SU-DHL-6 (cell line): ENCODE data around the gene CST3.

Experiments
- H2AFZ ChIP-seq: fragments of 200-600 bp; sonication (generic); 2 replicates; pipeline ENCODE4 v1.6.1; 2014; ENCODE audit warnings: low read depth, mild to moderate bottlenecking, moderate library complexity, mixed read lengths, antibody characterized with exemption, low read length; ENCODE audit not compliant: severe bottlenecking
- H3F3A ChIP-seq: fragments of 200-600 bp; shearing (Covaris generic); 2 replicates; pipeline ENCODE4 v1.6.0; 2016; ENCODE audit warnings: antibody characterized with exemption, mild to moderate bottlenecking; ENCODE audit not compliant: insufficient read depth
- H3K27ac ChIP-seq: fragments of 200-600 bp; sonication (generic); 2 replicates; pipeline ENCODE4 v1.5.1; 2016; ENCODE audit warnings: low read depth, mild to moderate bottlenecking, low read length, moderate library complexity, mixed read lengths
- H3K27me3 ChIP-seq: fragments of 200-600 bp; sonication (generic), shearing (Covaris generic); 2 replicates; pipeline ENCODE4 v1.6.0; 2014; ENCODE audit warnings: mild to moderate bottlenecking, low read length
- H3K36me3 ChIP-seq: fragments of 200-600 bp; sonication (generic); 2 replicates; pipeline ENCODE4 v1.6.1; 2014; ENCODE audit warnings: mild to moderate bottlenecking, low read length, mixed read lengths
- H3K4me2 ChIP-seq: fragments of 300-600, 200-600 bp; shearing (Covaris generic), sonication (generic); 2 replicates; pipeline ENCODE4 v1.6.0; 2014; ENCODE audit warnings: low read length, low read depth, mild to moderate bottlenecking; ENCODE audit not compliant: poor library complexity, severe bottlenecking
- H3K4me3 ChIP-seq: fragments of 200-600 bp; sonication (generic); 2 replicates; pipeline ENCODE4 v1.5.1; 2014; ENCODE audit warnings: antibody characterized with exemption, low read length, mild to moderate bottlenecking, mixed read lengths; ENCODE audit not compliant: insufficient read depth, poor library complexity, severe bottlenecking
- H3K79me2 ChIP-seq: fragments of 200-600 bp; sonication (generic); 2 replicates; pipeline ENCODE4 v1.6.1; 2014; ENCODE audit warnings: mild to moderate bottlenecking, low read length, moderate library complexity; ENCODE audit not compliant: insufficient read depth
- H3K9ac ChIP-seq: fragments of 200-600 bp; sonication (generic); 2 replicates; pipeline ENCODE4 v1.7.0; 2014; ENCODE audit warnings: mild to moderate bottlenecking, low read length
- H3K9me2 ChIP-seq: fragments of 200-600 bp; sonication (generic); replicated peaks from 2 replicates; pipeline ENCODE4 v1.6.1; 2014; ENCODE audit warnings: low read length; ENCODE audit not compliant: insufficient read depth
- H3K9me3 ChIP-seq: fragments of 200-600 bp; sonication (generic); 2 replicates; pipeline ENCODE4 v1.6.1; 2014; ENCODE audit warnings: low read length, mixed read lengths; ENCODE audit not compliant: insufficient read depth
- H4K20me1 ChIP-seq: fragments of 200-600 bp; sonication (generic); 2 replicates; pipeline ENCODE4 v1.6.1; 2014; ENCODE audit warnings: low read depth, mild to moderate bottlenecking, antibody characterized with exemption, low read length, moderate library complexity, mixed read lengths
- EZH2phosphoT487 ChIP-seq: fragments of 200-600 bp; sonication (generic), shearing (Covaris generic); conservative IDR thresholded peaks from 2 replicates; pipeline ENCODE4 v1.6.1; 2018; ENCODE audit warnings: mild to moderate bottlenecking, antibody characterized with exemption, low read length, moderate library complexity, mixed read lengths
- TF ChIP-seq, protein P1 (sequence below): fragments of 200-600 bp; sonication (generic); IDR thresholded peaks from one replicate; pipeline ENCODE4 v1.5.1; 2017; ENCODE audit warnings: antibody characterized with exemption, mild to moderate bottlenecking, low read length, moderate library complexity; ENCODE audit not compliant: insufficient read depth, poor library complexity, severe bottlenecking

The CST3 gene

DNA sequence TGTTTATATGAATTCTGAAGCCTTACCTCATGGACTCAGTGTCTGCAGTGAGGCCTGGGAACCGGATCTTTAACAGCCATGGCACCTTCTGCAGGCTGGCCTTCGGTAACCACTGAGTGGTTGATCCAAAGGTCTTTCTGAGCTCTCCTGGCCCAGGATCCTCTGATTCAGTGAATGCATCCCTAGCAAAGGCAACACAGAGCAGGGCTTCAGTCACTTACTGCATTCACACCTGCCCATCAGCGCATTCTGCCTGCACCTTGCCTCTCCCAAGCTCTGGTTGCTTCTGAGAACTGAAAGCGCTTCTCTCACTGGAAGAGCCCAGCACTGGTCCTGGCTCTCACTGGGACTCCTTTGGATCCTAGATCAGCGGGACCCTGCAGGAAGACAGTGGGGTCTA is 23.6 kb downstream of the CST3 start:
- TF ChIP-seq EZH2phosphoT487: no peak
- TF ChIP-seq, protein P1, sequence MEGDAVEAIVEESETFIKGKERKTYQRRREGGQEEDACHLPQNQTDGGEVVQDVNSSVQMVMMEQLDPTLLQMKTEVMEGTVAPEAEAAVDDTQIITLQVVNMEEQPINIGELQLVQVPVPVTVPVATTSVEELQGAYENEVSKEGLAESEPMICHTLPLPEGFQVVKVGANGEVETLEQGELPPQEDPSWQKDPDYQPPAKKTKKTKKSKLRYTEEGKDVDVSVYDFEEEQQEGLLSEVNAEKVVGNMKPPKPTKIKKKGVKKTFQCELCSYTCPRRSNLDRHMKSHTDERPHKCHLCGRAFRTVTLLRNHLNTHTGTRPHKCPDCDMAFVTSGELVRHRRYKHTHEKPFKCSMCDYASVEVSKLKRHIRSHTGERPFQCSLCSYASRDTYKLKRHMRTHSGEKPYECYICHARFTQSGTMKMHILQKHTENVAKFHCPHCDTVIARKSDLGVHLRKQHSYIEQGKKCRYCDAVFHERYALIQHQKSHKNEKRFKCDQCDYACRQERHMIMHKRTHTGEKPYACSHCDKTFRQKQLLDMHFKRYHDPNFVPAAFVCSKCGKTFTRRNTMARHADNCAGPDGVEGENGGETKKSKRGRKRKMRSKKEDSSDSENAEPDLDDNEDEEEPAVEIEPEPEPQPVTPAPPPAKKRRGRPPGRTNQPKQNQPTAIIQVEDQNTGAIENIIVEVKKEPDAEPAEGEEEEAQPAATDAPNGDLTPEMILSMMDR: no peak
- H3K4me3 ChIP-seq: no peak overlapping the region
- H3F3A ChIP-seq: no peaks in the 10 kb centered on the region
- no peaks in the 10 kb centered on the region for H3K36me3 ChIP-seq
- no peak overlapping the region for H3K4me2 ChIP-seq
- no peaks in the 10 kb centered on the region for H4K20me1 ChIP-seq
- no peaks in the 10 kb centered on the region for H3K79me2 ChIP-seq
- no peaks in the 10 kb centered on the region for H3K9me2 ChIP-seq
- H3K9me3 ChIP-seq: no peaks in the 10 kb centered on the region
- no peaks in the 10 kb centered on the region for H3K27me3 ChIP-seq
- no peak overlapping the region for H2AFZ ChIP-seq
- H3K9ac ChIP-seq: no peak overlapping the region
- no peak overlapping the region for H3K27ac ChIP-seq

DNA sequence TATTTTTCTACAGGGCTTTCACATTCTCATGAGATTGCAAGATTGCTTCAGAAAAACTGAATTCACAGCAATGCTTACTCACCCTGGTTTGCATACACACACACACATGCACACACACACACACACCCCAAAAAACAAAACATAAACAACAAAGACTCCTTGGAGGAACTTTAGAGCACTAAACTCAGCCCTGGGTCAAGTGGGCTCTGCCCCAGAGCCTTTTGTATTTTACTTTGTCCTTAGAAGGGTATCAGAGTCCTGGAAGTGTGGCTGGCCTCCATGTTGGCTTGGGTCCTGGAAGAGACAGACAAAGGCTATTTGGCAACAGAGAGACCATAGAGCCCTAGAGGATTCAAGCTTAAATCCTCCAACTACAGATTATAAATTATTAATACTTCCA is 24.1 kb downstream of the CST3 start:
- H3K79me2 ChIP-seq: no peaks in the 10 kb centered on the region
- H4K20me1 ChIP-seq: no peaks in the 10 kb centered on the region
- no peaks in the 10 kb centered on the region for H3K36me3 ChIP-seq
- H3K4me3 ChIP-seq: no peak overlapping the region
- no peak overlapping the region for H3K9ac ChIP-seq
- no peak overlapping the region for H3K27ac ChIP-seq
- H3K27me3 ChIP-seq: no peaks in the 10 kb centered on the region
- TF ChIP-seq, protein P1: no peak
- no peak for TF ChIP-seq EZH2phosphoT487
- H3K9me2 ChIP-seq: no peaks in the 10 kb centered on the region
- H3K4me2 ChIP-seq: no peak overlapping the region
- H3F3A ChIP-seq: no peaks in the 10 kb centered on the region
- H3K9me3 ChIP-seq: no peaks in the 10 kb centered on the region
- no peak overlapping the region for H2AFZ ChIP-seq

DNA sequence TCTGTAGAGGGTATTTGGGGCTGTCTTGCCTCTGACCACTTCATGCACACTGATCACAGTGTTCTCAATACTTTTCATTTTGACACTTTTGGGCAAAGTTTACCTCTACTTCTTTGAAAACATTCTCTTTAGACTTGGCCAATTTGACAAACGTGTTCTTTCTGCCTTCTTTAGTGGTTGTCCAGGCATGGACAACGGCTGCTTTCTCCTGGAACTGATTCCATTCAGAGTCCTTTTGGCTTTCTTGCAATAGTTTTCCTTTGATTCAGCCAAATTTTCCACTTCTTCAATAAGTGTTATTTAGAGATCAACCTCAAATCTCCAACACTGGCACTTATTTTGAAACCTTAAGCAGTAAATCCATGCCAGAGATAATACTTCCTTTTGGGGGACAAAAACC is 25.4 kb downstream of the CST3 start:
- H3K4me3 ChIP-seq: no peak overlapping the region
- no peak overlapping the region for H3K9ac ChIP-seq
- H2AFZ ChIP-seq: no peak overlapping the region
- no peak overlapping the region for H3K4me2 ChIP-seq
- no peaks in the 10 kb centered on the region for H4K20me1 ChIP-seq
- H3K27ac ChIP-seq: no peak overlapping the region
- H3K27me3 ChIP-seq: no peaks in the 10 kb centered on the region
- H3K36me3 ChIP-seq: no peaks in the 10 kb centered on the region
- H3F3A ChIP-seq: no peaks in the 10 kb centered on the region
- TF ChIP-seq EZH2phosphoT487: no peak
- TF ChIP-seq, protein P1: no peak
- no peaks in the 10 kb centered on the region for H3K9me2 ChIP-seq
- no peaks in the 10 kb centered on the region for H3K79me2 ChIP-seq
- H3K9me3 ChIP-seq: no peaks in the 10 kb centered on the region
